ENCODE measurements around the gene KRT76. TPM values are rescaled to one million over a fixed set of nuclear protein-coding genes. Genes with fewer than 3 reads are reported as not detected.

Gene KRT76
- total and polyA plus RNA-seq, 10 of the 15 experiments (the other 5 are each of a cell fraction or from before 2014, with no cell fraction given), result not detected

DNA sequence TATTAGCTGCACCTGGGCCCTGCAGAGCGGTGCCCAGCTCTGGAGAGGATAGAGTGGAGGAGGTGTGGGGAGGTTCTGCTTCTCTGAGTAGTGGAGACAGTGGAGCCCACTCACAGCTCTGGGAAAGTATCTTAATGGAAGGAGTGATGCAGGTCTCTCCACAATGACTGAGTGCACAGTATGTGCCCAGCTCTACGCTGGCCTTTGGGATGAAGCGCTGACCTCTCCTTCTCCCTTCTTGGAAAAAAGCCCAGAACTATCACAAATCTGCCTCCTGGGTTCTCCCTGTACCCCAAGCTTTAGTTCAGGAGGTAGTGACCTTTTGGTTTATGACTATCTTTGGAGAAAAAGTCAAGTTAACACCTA is 19.3 kb upstream of the KRT76 start:
- TF ChIP-seq POU2F2 (IDR thresholded peaks at IDR 0.05; ENCODE audit: borderline replicate concordance, low read depth, low read length) (no peak), SRF (IDR thresholded peaks at IDR 0.05; ENCODE audit: low read depth in 2 of 2, low read length in 2 of 2) (no peak), TAF1 (IDR thresholded peaks at IDR 0.05; ENCODE audit: borderline replicate concordance, low read depth, low read length) (no peak), SMC3 (IDR thresholded peaks at IDR 0.05; ENCODE audit: borderline replicate concordance, low read length) (no peak), ZNF207 (IDR thresholded peaks at IDR 0.05; ENCODE audit: borderline replicate concordance) (no peak), SUZ12 (IDR thresholded peaks at IDR 0.05; ENCODE audit: unreplicated experiment) (no peak), GABPA (IDR thresholded peaks at IDR 0.05; ENCODE audit: low read depth) (no peak)
- TF ChIP-seq, protein P1, sequence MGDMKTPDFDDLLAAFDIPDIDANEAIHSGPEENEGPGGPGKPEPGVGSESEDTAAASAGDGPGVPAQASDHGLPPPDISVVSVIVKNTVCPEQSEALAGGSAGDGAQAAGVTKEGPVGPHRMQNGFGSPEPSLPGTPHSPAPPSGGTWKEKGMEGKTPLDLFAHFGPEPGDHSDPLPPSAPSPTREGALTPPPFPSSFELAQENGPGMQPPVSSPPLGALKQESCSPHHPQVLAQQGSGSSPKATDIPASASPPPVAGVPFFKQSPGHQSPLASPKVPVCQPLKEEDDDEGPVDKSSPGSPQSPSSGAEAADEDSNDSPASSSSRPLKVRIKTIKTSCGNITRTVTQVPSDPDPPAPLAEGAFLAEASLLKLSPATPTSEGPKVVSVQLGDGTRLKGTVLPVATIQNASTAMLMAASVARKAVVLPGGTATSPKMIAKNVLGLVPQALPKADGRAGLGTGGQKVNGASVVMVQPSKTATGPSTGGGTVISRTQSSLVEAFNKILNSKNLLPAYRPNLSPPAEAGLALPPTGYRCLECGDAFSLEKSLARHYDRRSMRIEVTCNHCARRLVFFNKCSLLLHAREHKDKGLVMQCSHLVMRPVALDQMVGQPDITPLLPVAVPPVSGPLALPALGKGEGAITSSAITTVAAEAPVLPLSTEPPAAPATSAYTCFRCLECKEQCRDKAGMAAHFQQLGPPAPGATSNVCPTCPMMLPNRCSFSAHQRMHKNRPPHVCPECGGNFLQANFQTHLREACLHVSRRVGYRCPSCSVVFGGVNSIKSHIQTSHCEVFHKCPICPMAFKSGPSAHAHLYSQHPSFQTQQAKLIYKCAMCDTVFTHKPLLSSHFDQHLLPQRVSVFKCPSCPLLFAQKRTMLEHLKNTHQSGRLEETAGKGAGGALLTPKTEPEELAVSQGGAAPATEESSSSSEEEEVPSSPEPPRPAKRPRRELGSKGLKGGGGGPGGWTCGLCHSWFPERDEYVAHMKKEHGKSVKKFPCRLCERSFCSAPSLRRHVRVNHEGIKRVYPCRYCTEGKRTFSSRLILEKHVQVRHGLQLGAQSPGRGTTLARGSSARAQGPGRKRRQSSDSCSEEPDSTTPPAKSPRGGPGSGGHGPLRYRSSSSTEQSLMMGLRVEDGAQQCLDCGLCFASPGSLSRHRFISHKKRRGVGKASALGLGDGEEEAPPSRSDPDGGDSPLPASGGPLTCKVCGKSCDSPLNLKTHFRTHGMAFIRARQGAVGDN (IDR thresholded peaks at IDR 0.05), result no peak
- TF ChIP-seq, protein P2, sequence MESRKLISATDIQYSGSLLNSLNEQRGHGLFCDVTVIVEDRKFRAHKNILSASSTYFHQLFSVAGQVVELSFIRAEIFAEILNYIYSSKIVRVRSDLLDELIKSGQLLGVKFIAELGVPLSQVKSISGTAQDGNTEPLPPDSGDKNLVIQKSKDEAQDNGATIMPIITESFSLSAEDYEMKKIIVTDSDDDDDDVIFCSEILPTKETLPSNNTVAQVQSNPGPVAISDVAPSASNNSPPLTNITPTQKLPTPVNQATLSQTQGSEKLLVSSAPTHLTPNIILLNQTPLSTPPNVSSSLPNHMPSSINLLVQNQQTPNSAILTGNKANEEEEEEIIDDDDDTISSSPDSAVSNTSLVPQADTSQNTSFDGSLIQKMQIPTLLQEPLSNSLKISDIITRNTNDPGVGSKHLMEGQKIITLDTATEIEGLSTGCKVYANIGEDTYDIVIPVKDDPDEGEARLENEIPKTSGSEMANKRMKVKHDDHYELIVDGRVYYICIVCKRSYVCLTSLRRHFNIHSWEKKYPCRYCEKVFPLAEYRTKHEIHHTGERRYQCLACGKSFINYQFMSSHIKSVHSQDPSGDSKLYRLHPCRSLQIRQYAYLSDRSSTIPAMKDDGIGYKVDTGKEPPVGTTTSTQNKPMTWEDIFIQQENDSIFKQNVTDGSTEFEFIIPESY (IDR thresholded peaks at IDR 0.05), result no peak
- TF ChIP-seq, protein P3, sequence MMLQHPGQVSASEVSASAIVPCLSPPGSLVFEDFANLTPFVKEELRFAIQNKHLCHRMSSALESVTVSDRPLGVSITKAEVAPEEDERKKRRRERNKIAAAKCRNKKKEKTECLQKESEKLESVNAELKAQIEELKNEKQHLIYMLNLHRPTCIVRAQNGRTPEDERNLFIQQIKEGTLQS (IDR thresholded peaks at IDR 0.05; ENCODE audit: borderline replicate concordance, extremely low read depth, low read depth, low read length), result no peak
- intact Hi-C loops (cut with micrococcal nuclease; ENCODE audit: unreplicated experiment), result no loop called here
- no TSS peak for BruUV-seq (replicated peaks)
- ChIA-PET RAD21 (ENCODE audit: unreplicated experiment) (interaction anchor here (1.0 kb wide), 1 partner anchor 19 kb away, joined by 3 read pairs; the partner anchor contains the start of gene KRT76), SMC1A (ENCODE audit: uncharacterized antibody, unreplicated experiment) (no interaction called here), POLR2A (interaction anchor here (0.6 kb wide), 1 partner anchor 9 kb away, joined by 3 read pairs; no protein-coding TSS in a partner anchor), CTCF (interaction anchor here (0.6 kb wide), 1 partner anchor 74 kb away, joined by 4 read pairs; no protein-coding TSS in a partner anchor)
- ATAC-seq (no peak), FAIRE-seq (no peak), DNase-seq (ENCODE audit: low read depth, low spot score) (no peak)
- Histone ChIP-seq H4K20me1 (ENCODE audit: control insufficient read depth, insufficient read depth) (no peaks in the 10 kb centered on the region), H3K27me3 (replicated peaks in 1 of 2; ENCODE audit: control insufficient read depth in 2 of 2, insufficient read depth in 2 of 2, low read length in 1 of 2) (no peaks in the 10 kb centered on the region; a peak in 1 of 4 replicates), H3K9ac (ENCODE audit: control insufficient read depth, insufficient read depth, low read length) (no peak overlapping the region), H3K36me3 (ENCODE audit: control insufficient read depth in 2 of 2, insufficient read depth in 2 of 2, low read length in 1 of 2) (no peaks in the 10 kb centered on the region), H3K9me3 (replicated peaks; ENCODE audit: control insufficient read depth, insufficient read depth, low read length) (no peaks in the 10 kb centered on the region), H3K27ac (ENCODE audit: control insufficient read depth, insufficient read depth) (no peak overlapping the region), H3K79me2 (ENCODE audit: control insufficient read depth, insufficient read depth, low read length) (no peaks in the 10 kb centered on the region), H3K4me1 (ENCODE audit: control insufficient read depth, insufficient read depth, low read length) (no peaks in the 10 kb centered on the region), H2AFZ (ENCODE audit: control insufficient read depth, low read depth, low read length) (no peak overlapping the region), H3K4me2 (ENCODE audit: control insufficient read depth, insufficient read depth) (no peak overlapping the region), H3K4me3 (no peak overlapping the region)
- in situ Hi-C loops (cut with MboI), result no loop called here
- 38% methylated on average over 3 of the region's 3 CpGs for WGBS (ENCODE audit: insufficient coverage, insufficient replicate concordance, low lambda C conversion rate, missing lambda C conversion rate)

Data from GM12878 (cell line).